Transverse colon (tissue), 4 donors: ENCODE measurements around the gene BEST3. TPM values are rescaled to one million over a fixed set of nuclear protein-coding genes. Genes with fewer than 3 reads are reported as not detected.
"Not testable (repeated sequence)": the region's sequence is repeated elsewhere in the genome, so short reads cannot be mapped to it uniquely, and the experiment has no call there.

Source experiments
- DNase-seq: peaks from one replicate; pipeline ENCODE4 v3.0.0-alpha.2; 2019
- H3K27ac ChIP-seq, 4 donors: fragments of 200-600 bp; sonication (generic); 2 replicates each; pipeline ENCODE4 v1.5.1; 2016 to 2018; ENCODE audit warnings: inconsistent platforms in 4 of 4
- H3K27me3 ChIP-seq: fragments of 200-600 bp; sonication (generic); 2 replicates; pipeline ENCODE4 v1.5.1; 2017; ENCODE audit warnings: inconsistent platforms
- H3K36me3 ChIP-seq, 4 donors: fragments of 200-600 bp; sonication (generic); 2 replicates each; pipeline ENCODE4 v1.5.1; 2017 to 2019; ENCODE audit warnings: inconsistent platforms in 4 of 4
- H3K4me1 ChIP-seq, 4 donors: fragments of 200-600 bp; sonication (generic); 2 replicates each; pipeline ENCODE4 v1.5.1; 2017 to 2020; ENCODE audit warnings: inconsistent platforms in 4 of 4
- H3K4me3 ChIP-seq, 4 donors: fragments of 200-600 bp; sonication (generic); 1 replicate in 1 of 4; 2 replicates in 3 of 4; pipeline versions ENCODE4 v1.5.1 to v1.6.1; 2017 to 2019; ENCODE audit warnings: inconsistent platforms in 4 of 4
- H3K9me3 ChIP-seq, 2 donors: fragments of 200-600 bp; sonication (generic); 2 replicates each; pipeline ENCODE4 v1.5.1; 2017 to 2019; ENCODE audit warnings: inconsistent platforms in 2 of 2
- CTCF ChIP-seq, 5 experiments: fragments of 200-600 bp in 3 of 5; fragments of 450-650 bp in 2 of 5; sonication (generic) in 3 of 5; IDR thresholded peaks; 1 replicate in 2 of 5; 2 replicates in 3 of 5; pipeline ENCODE4 v1.5.1; 2016 to 2017; ENCODE audit warnings: antibody characterized with exemption in 5 of 5, inconsistent platforms in 3 of 5, mild to moderate bottlenecking in 2 of 5, moderate library complexity in 1 of 5
- EP300 ChIP-seq: sonication (generic); formaldehyde crosslinking; IDR thresholded peaks from one replicate; pipeline ENCODE4 v1.6.1; 2017; ENCODE audit warnings: antibody characterized with exemption, low read depth
- POLR2A ChIP-seq: fragments of 450-650 bp; IDR thresholded peaks from one replicate; pipeline ENCODE4 v1.6.1; 2016; ENCODE audit warnings: antibody characterized with exemption, mild to moderate bottlenecking, moderate library complexity
- POLR2AphosphoS5 ChIP-seq, 3 donors: sonication (generic); formaldehyde crosslinking; IDR thresholded peaks; one replicate each; pipeline ENCODE4 v1.6.1; 2016; ENCODE audit warnings: antibody characterized with exemption in 3 of 3
- WGBS, 2 donors: methylation state at CpG; one replicate each; pipeline ENCODE4 v1.1.5; 2018; ENCODE audit warnings: low coverage in 1 of 2; 5-methylcytosine and 5-hydroxymethylcytosine counted together
- in situ Hi-C, 4 donors: fragments of 200-750 bp; cut with MboI; loops; one replicate each; pipeline versions ENCODE4 v1.15.0 to v1.15.1; 2017; ENCODE audit warnings: low sequenced_read_pairs in 3 of 4, low pct_ligation_motif_present in 1 of 4, low pct_unique_long_range_greater_than_20kb in 1 of 4
- intact Hi-C: fragments of 100-400 bp; cut with DNase I; formaldehyde crosslinking; loops from one replicate; pipeline ENCODE4 v1.15.1; 2023; ENCODE audit warnings: low total_unique reads
- total RNA-seq, 4 donors: library from RNA; depleted of rRNA; stranded (reverse); fragments of >200 nt; gene quantifications; one replicate each; pipeline ENCODE4 v1.1.0, GENCODE V29; 2016

The BEST3 gene
- total RNA-seq, 4 donors from 2014 or later, result not detected

- no peak overlapping the region for H3K27ac ChIP-seq
- H3K4me1 ChIP-seq, result no peaks in the 10 kb centered on the region
- TF ChIP-seq CTCF (IDR thresholded peaks at IDR 0.05) (no peak), POLR2A (no peak), EP300 (no peak), POLR2AphosphoS5 (IDR thresholded peaks at IDR 0.05) (no peak)
- in situ Hi-C loops (no loop called here), intact Hi-C loops (no loop called here)
- WGBS, 2 donors, result 60 to 72% methylated on average over 2 of the region's 2 CpGs
- no peak for DNase-seq
- no peaks in the 10 kb centered on the region for H3K36me3 ChIP-seq
- no peak overlapping the region for H3K4me3 ChIP-seq
- no peaks in the 10 kb centered on the region for H3K27me3 ChIP-seq
- no peaks in the 10 kb centered on the region for H3K9me3 ChIP-seq
These were observed 32.3 kb downstream of the BEST3 start for GRCh38 chr12:69666798-69667197.

GRCh38 chr12:69664930-69665377, 34.1 kb downstream of the BEST3 start:
- H3K9me3 ChIP-seq, in situ Hi-C loops: not testable (repeated sequence)
- WGBS, 2 donors, result 78 to 83% methylated on average over 1 to 6 of the region's 6 CpGs

GRCh38 chr12:69663726-69664125, 35.4 kb downstream of the BEST3 start:
- H3K27me3 ChIP-seq, result no peaks in the 10 kb centered on the region

More at GRCh38 chr12:69664930-69665377, 34.1 kb downstream of the BEST3 start:
- H3K27ac ChIP-seq, H3K36me3 ChIP-seq, DNase-seq, H3K27me3 ChIP-seq, H3K4me1 ChIP-seq, intact Hi-C loops, H3K4me3 ChIP-seq: not testable (repeated sequence)

GRCh38 chr12:69662764-69663163, 36.3 kb downstream of the BEST3 start:
- Histone ChIP-seq H3K4me1 (no peaks in the 10 kb centered on the region), H3K36me3 (no peaks in the 10 kb centered on the region), H3K27ac (no peak overlapping the region), H3K27me3 (no peaks in the 10 kb centered on the region), H3K9me3 (no peaks in the 10 kb centered on the region), H3K4me3 (no peak overlapping the region)
- no peak for TF ChIP-seq POLR2A
- TF ChIP-seq CTCF (IDR thresholded peaks at IDR 0.05), result no peak
- no peak for TF ChIP-seq EP300
- TF ChIP-seq POLR2AphosphoS5 (IDR thresholded peaks at IDR 0.05), result no peak
- in situ Hi-C loops, result no loop called here
- intact Hi-C loops, result no loop called here
- DNase-seq, result no peak

More at GRCh38 chr12:69663726-69664125, 35.4 kb downstream of the BEST3 start:
- H3K9me3 ChIP-seq, result no peaks in the 10 kb centered on the region
- TF ChIP-seq CTCF (IDR thresholded peaks at IDR 0.05) (no peak), POLR2AphosphoS5 (IDR thresholded peaks at IDR 0.05) (no peak), POLR2A (no peak), EP300 (no peak)
- intact Hi-C loops (no loop called here), in situ Hi-C loops (no loop called here)
- H3K36me3 ChIP-seq, result no peaks in the 10 kb centered on the region
- no peak overlapping the region for H3K27ac ChIP-seq
- no peaks in the 10 kb centered on the region for H3K4me1 ChIP-seq
- no peak for DNase-seq
- WGBS, 2 donors, result 96 to 97% methylated on average over 3 of the region's 3 CpGs
- no peak overlapping the region for H3K4me3 ChIP-seq

GRCh38 chr12:69661386-69661785, 37.7 kb downstream of the BEST3 start:
- Histone ChIP-seq H3K27ac (no peak overlapping the region), H3K36me3 (no peaks in the 10 kb centered on the region), H3K9me3 (no peaks in the 10 kb centered on the region), H3K27me3 (no peaks in the 10 kb centered on the region), H3K4me3 (no peak overlapping the region), H3K4me1 (no peaks in the 10 kb centered on the region)
- intact Hi-C loops, result no loop called here
- in situ Hi-C loops, result no loop called here
- WGBS, 2 donors, result 80 to 90% methylated on average over 2 to 4 of the region's 4 CpGs
- TF ChIP-seq POLR2AphosphoS5 (IDR thresholded peaks at IDR 0.05), result no peak
- no peak for TF ChIP-seq POLR2A
- TF ChIP-seq EP300, result no peak
- TF ChIP-seq CTCF (IDR thresholded peaks at IDR 0.05), result no peak
- DNase-seq, result no peak
